MG63 (cell line): Measurements from ENCODE around the gene CIPC. TPM values are rescaled to one million over a fixed set of nuclear protein-coding genes. Genes with fewer than 3 reads are reported as not detected.
A peak's percentile ranks its signal among the peaks of the same experiment; 100 is the strongest.

ENCODE experiments used
- DNase-seq: peaks from one replicate; pipeline ENCODE4 v3.0.0-alpha.2; 2020
- H3K27me3 ChIP-seq: fragments of 250-450 bp; sonication (Bioruptor Pico); 2 replicates; pipeline ENCODE4 v1.5.1; 2020; ENCODE audit warnings: mild to moderate bottlenecking, moderate library complexity
- H3K36me3 ChIP-seq: fragments of 250-450 bp; sonication (Bioruptor Pico); 2 replicates; pipeline ENCODE4 v1.5.1; 2020; ENCODE audit warnings: mild to moderate bottlenecking, moderate library complexity
- H3K4me3 ChIP-seq: fragments of 250-450 bp; sonication (Bioruptor Pico); 2 replicates; pipeline ENCODE4 v1.5.1; 2020; ENCODE audit warnings: mild to moderate bottlenecking, moderate library complexity
- H3K9me3 ChIP-seq: fragments of 250-450 bp; sonication (Bioruptor Pico); 2 replicates; pipeline ENCODE4 v1.5.1; 2020; ENCODE audit warnings: mild to moderate bottlenecking, moderate library complexity
- total RNA-seq: library from RNA; depleted of rRNA; stranded (reverse); fragments of >200 nt; shearing (Covaris generic); gene quantifications from 2 replicates; pipeline ENCODE4 v1.2.3, GENCODE V29; 2014; ENCODE audit warnings: low replicate concordance; rRNA removed

CIPC gene, protein sequence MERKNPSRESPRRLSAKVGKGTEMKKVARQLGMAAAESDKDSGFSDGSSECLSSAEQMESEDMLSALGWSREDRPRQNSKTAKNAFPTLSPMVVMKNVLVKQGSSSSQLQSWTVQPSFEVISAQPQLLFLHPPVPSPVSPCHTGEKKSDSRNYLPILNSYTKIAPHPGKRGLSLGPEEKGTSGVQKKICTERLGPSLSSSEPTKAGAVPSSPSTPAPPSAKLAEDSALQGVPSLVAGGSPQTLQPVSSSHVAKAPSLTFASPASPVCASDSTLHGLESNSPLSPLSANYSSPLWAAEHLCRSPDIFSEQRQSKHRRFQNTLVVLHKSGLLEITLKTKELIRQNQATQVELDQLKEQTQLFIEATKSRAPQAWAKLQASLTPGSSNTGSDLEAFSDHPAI
- total RNA-seq, result 17.1 and 32.1 TPM in 2 replicates

DNA sequence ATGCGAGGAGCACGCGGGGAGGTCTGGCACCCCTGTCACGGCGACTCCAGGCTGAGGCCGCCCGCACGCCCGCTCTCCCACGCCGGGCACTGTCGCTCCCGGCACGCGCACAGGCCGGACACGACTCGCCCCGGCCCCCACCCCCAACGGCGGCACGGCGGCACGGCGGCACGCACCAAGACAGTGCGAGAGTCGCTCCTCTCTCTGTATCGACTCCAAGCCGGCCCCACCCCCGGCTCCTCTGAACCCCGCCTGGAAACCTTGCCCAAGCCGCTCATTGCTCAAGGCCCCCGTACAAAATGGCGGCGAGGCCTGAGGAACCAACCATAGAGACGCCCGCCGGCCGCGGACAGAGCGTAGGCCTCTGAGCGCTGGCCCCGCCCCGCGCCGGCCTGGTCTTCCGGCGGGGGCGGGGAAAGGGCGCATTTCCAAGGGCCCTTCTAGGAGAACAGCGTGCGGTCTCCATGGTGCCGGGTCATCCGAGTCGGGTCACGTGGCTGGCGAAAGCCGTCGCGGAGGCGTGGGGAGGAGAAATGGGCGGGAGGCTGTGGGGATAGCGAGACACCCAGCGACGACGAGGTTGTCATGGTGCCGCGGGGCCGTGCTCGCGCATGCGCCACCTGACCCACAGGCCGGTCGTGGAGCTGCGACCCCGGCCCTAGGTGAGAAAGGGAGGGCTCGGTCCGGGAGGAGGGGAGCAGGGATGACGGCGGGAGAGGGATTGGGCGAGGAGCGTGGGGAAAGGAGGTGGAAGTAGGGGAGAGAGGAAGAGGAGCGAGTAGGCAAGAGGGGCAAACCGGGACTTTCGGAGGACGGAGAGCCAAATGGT lies at the start of gene CIPC:
Gene CIPC (plus strand): TSS at position 559 of the 829 bp plus-strand sequence. CDS start 7,451 bp downstream, outside the sequence.
- no peaks in the 10 kb centered on the region for H3K27me3 ChIP-seq
- no peaks in the 10 kb centered on the region for H3K36me3 ChIP-seq
- peak within 1 kb of the TSS; percentile 93 for H3K4me3 ChIP-seq
- DNase-seq, result peak; percentile 95
- no peaks in the 10 kb centered on the region for H3K9me3 ChIP-seq

DNA sequence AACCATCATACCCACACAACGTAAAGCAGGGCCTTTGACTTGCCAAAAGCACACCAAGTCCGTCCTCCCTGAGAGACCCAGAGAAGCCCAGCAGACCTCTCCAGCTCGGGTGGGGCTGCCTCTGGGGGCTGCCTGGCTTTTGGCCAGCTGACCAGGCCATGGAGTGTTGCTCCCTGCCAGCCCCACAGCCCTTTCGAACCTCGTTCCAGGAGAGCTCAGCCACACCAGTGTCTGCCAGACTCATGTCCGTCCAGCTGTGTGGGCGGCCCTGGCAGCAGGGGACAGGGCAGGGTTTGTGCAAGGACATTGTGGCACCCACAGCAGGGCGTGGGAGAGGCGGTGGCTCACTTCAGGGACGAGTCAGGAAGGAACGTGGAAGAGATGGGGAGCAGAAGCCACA lies 46.9 kb upstream of the CIPC start:
- DNase-seq, result peak; percentile 68
- no peaks in the 10 kb centered on the region for H3K9me3 ChIP-seq

DNA sequence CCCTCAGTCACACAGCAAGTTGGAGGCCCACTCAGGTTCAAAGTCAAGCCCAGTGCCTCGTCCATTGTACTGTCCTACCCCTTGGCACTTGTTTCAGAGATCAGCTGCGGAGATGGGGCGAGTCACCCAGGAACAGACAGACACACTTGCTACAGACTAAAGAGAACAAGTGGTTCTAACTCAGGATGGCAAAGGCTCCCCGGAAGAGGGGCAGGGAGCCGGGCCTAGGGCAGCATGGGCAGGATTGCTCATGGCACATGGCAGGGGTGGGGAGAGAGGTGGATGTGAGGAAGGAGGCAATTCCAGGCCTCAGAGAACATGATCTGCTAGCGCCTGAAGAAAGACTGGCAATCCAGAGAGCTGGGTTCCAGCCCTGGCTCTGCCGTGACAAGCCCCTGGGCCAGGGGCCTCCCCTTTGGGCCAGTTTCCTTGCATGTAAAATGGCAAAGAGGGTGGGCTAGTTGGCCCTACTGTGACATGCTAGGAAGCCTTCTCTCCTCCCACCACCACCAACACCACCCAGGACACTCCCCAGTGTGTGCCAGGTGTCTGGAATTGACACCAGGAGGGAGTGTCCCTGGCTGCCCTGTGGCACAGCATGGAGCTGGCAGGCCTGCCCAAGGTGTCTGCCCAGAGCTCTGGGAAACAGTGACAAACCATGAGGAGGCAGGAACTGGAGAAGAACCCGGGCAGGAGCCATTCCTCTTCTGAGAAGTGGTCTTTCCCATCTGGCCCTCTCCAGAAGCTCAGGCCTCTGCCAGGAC lies 45.6 kb upstream of the CIPC start:
- Histone ChIP-seq H3K4me3 (no peak overlapping the region), H3K9me3 (no peaks in the 10 kb centered on the region), H3K27me3 (no peaks in the 10 kb centered on the region), H3K36me3 (no peaks in the 10 kb centered on the region)
- DNase-seq, result peak; percentile 74

More for the DNA sequence above, 46.9 kb upstream of the CIPC start:
- no peaks in the 10 kb centered on the region for H3K27me3 ChIP-seq
- no peaks in the 10 kb centered on the region for H3K36me3 ChIP-seq
- H3K4me3 ChIP-seq, result no peak overlapping the region

DNA sequence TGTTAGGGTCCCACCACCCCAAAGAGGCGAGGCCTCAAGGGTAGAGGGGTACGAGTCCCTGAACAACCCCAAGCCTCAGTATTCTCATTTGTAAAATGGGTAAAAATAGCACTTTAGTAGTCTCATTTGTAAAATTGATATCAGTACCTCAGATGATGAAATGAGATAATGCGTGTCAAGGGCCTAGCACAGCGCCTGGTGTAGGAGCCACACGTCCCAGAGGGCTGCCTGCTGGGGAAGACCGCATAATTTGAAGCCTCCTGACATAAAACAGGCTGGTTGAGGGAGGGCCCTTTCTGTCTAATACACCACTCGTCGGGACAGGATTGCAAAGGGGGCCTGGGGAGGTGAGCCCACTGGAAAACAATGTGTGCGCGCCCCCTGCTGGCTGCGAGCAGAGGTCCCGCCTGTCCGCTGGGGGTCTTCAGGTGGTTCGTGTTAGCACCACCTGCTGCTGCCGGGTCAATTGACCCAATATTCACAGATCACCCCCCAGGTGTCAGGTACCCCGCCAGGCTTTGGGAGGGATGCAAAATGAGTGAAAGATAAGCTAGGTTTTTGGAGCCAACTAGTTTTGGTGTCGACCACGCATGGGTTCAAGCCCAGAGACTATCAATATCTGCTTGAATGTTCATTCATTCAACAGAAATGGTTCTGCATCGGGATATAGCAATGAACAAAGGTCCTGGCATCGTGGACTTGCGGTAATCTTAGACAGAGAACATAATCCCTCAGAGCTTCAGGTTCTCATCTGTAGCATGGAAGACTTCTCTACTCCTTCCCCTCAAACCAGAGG lies 44.8 kb upstream of the CIPC start:
- no peaks in the 10 kb centered on the region for H3K9me3 ChIP-seq
- H3K4me3 ChIP-seq, result no peak overlapping the region
- DNase-seq, result peak; percentile 49
- H3K36me3 ChIP-seq, result no peaks in the 10 kb centered on the region
- no peaks in the 10 kb centered on the region for H3K27me3 ChIP-seq

DNA sequence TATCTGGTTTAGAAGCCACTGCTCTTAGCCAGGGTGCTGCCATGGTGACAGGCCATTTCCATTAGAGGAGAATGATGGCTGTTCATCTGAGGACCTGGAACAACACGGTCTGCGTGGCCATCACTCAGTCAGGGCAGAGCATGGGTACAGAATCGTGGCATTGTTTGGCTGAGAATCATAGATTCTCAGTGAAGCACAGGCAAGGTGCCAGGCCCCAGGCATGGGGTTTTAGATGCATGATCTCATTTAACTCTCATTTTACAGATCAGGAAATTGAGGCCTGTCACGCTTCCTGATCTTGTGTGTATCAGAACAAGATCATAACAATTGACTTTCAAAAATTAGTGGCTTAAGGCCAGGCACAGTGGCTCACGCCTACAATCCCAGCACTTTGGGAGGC lies 42.8 kb upstream of the CIPC start:
- H3K27me3 ChIP-seq, result no peaks in the 10 kb centered on the region
- H3K36me3 ChIP-seq, result no peaks in the 10 kb centered on the region
- H3K9me3 ChIP-seq, result no peaks in the 10 kb centered on the region
- H3K4me3 ChIP-seq, result no peak overlapping the region
- DNase-seq, result no peak

DNA sequence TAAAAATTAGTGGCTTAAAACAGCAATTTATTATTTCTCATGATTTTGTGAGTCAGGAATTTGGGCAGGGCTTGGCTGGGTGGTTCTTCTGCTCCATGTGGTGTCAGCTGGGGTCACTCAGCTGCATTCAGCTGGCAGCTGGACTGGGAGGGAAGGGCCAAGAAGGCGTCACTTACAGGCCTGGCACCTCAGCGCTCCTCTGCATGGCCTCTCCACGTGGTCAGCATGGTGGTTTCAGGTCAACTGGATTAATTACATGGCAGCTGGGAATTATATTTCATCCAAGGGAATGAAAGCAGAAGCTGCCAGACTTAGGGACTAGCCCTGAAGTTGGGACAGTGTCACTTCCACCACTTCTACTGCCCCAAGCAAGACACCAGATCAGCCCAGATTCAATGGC lies 42.1 kb upstream of the CIPC start:
- Histone ChIP-seq H3K27me3 (no peaks in the 10 kb centered on the region), H3K4me3 (no peak overlapping the region), H3K36me3 (no peaks in the 10 kb centered on the region), H3K9me3 (no peaks in the 10 kb centered on the region)
- DNase-seq, result peak; percentile 51

DNA sequence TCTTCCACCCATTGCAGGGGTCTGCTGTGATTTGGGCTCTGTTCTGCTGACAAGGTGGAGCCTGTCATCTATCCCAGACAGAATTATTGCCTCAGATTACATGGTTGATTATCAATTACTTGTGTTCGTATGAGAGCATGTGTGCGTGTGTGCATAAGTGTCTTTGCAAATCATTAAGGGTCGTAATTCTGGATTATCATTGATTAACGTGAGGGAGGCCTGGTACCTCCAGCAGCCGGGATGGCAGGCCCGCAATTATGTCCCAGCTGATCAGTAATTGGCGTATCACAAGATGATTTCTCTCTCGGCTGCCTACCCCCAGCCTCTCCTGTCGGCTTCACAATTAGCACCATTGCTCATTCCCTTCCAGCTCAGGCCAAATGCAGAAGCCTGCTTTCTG lies 39.9 kb upstream of the CIPC start:
- DNase-seq, result no peak
- Histone ChIP-seq H3K27me3 (no peaks in the 10 kb centered on the region), H3K36me3 (no peaks in the 10 kb centered on the region), H3K9me3 (no peaks in the 10 kb centered on the region), H3K4me3 (no peak overlapping the region)

DNA sequence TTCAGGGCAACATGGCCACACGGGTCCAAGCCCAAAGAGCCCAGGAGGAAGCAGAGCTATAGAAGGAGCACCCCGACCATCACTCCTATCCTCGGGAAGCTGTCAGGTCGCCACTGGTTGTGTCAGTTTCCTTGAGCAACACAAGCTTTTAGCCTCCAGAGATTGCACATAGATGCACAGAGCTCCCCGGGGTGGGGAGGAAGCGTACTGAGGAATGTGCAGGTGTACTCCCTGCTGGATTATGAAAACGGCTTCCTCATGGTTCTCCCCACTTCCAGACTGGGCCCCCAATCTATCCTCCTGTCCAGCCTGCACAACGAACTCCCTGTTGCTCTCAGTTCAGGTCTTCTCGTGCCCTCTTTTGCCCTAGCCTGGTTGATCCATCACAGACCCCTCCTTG lies 39.3 kb upstream of the CIPC start:
- Histone ChIP-seq H3K36me3 (no peaks in the 10 kb centered on the region), H3K27me3 (no peaks in the 10 kb centered on the region), H3K4me3 (no peak overlapping the region), H3K9me3 (no peaks in the 10 kb centered on the region)
- no peak for DNase-seq

DNA sequence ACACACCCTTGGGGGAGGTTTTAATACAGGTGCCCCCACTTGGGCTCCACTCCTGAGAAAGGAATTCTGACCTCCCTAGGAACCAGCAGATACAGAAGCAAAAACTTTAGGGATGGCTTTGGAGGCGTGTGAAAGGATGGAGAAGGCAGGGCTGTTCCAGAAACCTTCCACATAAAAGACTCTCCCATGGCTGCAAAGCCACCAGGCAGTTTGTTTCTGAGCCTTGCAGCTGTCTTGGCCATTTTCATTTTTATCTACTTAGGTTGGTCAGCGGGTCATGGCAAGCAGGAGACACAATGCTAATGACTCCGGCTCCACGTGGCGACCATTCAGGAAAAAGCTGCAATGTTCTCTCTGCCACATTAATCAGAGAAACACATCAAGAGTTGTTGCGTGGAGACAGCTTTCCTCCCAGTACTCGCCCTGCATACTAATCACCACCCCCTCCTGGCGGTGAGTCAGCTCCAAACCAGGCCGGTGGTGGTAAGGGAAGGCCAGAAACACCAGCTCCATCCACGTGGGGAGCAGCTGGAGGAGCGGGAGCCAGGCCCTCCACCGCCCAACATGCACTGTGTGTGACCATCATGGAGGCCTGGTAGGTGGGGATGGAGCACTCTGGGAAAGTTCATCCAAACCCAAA lies 38.7 kb upstream of the CIPC start:
- DNase-seq, result peak; percentile 70
- no peaks in the 10 kb centered on the region for H3K27me3 ChIP-seq
- no peak overlapping the region for H3K4me3 ChIP-seq
- no peaks in the 10 kb centered on the region for H3K9me3 ChIP-seq
- H3K36me3 ChIP-seq, result no peaks in the 10 kb centered on the region

DNA sequence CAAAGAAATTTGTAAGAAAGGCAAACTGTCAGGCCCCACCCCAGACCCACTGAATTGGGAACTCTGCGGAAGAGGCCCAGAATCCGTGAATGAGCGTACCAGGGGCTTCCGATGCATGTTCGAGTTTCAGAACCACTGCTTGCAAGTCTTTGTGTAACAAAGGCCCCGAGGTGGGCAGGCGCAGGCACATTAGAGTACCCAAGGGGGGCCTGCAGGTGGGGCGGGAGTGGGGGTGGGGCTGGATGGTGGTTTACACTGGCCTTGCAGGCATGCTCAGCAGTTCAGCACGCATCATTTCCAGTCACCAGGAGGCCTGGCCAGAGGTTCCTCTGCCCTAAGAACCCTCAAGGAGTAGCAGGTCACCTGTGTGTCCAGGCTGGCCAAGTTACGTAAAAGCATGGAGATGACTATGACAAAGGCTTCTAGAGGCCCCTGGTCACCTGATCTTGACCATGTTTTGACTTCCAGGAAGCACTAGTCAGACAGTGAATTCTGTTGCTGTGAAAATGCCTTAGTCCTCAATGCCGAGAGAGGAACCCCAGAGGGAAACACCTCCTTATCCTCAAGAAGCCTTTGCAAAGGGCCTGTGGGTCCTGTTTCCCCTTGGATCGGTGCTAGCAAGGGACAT lies 36.3 kb upstream of the CIPC start:
- DNase-seq, result no peak
- no peaks in the 10 kb centered on the region for H3K9me3 ChIP-seq
- no peaks in the 10 kb centered on the region for H3K36me3 ChIP-seq
- no peaks in the 10 kb centered on the region for H3K27me3 ChIP-seq
- no peak overlapping the region for H3K4me3 ChIP-seq

DNA sequence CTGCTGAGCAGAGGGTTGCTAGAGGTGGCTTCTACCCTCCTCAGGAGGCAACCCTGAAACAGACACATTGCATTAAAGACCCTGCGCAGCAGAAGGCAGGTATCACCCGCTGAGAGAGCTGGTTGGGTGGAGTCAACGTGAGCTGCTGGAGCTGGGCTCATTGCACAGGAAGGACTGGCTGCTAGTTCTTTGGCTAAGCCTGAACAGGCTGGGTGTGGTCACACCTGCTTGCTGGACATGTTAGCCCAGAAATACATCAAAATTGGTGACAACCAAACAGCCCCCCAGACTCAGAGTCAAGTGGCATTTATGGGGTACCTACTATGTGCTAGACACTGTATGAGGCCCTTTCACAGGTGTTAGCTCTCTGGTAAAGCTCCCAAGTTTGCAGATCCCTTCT lies 35.8 kb upstream of the CIPC start:
- DNase-seq, result no peak
- Histone ChIP-seq H3K9me3 (no peaks in the 10 kb centered on the region), H3K27me3 (no peaks in the 10 kb centered on the region), H3K4me3 (no peak overlapping the region), H3K36me3 (no peaks in the 10 kb centered on the region)

DNA sequence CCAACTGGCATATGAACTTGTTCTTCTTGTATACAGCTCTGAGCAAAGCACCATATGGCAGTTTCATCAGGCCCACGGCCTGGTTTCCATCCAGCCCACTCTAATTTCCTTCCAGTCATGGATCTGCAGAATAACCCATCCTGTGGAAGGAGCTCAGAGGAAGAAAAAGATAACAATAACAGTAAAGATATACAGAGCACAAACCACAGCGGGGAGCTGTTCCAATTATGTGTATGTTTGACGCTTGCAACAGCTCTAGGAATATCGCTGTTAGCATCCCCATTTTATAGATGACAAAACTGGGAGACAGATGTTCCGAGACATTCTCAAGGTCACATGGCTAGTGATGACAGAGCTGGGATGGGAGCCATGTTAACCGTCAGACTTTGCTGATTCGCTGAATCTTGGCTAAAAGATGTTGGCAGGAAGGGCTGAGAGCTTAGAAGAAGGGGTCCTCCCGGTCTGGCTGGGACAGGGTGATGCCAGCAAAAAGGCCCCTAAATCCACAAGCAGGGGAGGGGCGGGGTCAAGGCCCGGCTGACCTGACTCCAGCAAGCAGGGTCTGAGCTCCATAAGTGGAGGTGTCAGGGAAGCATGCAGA lies 34.4 kb upstream of the CIPC start:
- DNase-seq, result no peak

DNA sequence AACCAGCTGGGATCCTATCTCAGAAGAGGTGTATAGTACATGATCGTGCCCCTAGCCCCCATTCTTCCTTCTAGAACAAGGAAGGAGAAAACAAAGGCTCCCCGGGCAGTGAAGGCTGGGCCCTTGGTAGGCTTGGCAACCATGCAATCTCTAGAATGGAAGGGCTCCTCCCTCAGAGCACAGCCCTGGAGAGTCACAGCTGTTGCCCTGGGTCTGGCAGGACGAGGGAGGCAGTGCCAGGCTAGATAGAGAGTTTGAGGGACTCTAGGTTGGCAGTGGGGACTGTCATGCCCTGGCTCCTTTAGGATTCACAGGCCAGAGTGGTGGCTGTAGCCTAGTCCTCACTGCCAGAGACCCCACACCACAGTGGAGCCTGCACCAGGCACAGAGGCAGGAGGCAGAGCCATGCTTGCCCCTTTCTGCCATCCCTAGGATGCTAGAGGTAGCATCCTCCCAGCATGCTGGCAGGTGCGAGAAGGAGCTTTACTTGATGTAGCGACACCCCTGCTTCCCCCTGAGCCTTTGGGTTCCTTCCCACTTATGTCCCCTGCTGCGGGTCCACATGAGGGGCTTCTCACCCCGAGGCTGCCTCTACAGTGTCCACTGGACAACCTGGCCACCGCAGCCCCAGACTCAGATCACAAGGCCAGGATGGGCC lies 33.4 kb upstream of the CIPC start:
- H3K9me3 ChIP-seq, result no peaks in the 10 kb centered on the region
- H3K4me3 ChIP-seq, result no peak overlapping the region
- H3K36me3 ChIP-seq, result no peaks in the 10 kb centered on the region
- no peak for DNase-seq
- no peaks in the 10 kb centered on the region for H3K27me3 ChIP-seq

More for the DNA sequence above, 34.4 kb upstream of the CIPC start:
- Histone ChIP-seq H3K9me3 (no peaks in the 10 kb centered on the region), H3K36me3 (no peaks in the 10 kb centered on the region), H3K27me3 (no peaks in the 10 kb centered on the region), H3K4me3 (no peak overlapping the region)

DNA sequence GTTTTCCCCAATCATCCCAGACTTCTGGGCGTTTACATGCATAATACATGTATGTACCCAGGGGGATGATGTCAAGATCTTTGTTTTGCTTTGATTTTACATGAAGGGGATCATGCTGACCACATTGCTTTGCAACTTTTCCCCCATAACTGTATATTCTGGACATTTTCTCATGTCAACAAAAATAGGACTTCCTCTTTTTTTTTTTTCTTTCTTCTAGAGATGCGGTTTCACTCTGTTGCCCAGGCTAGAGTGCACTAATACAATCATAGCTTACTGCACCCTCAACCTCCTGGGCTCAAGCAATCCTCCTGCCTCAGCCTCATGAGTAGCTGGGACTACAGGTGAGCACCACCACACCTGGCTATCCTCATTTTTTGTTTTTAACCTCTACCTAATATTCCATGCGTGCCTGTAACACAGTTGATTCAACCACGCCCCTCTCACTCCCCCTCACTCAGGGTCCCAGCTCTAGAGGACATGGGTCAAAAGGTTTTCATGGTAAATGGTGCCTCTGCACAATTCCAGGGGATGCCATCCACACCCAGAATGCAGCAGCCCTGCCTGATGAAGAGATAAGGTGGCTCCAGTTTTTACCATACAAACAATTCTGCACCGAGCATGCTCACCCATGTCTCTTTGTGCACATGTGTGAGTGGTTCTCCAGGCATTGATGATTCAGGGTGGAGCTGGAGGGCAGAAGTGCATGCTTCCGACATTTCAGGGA lies 32.0 kb upstream of the CIPC start:
- H3K9me3 ChIP-seq, result no peaks in the 10 kb centered on the region
- H3K36me3 ChIP-seq, result no peaks in the 10 kb centered on the region
- DNase-seq, result no peak
- no peaks in the 10 kb centered on the region for H3K27me3 ChIP-seq
- H3K4me3 ChIP-seq, result no peak overlapping the region
